Measurements from ENCODE around the gene PHLDA2.

The PHLDA2 gene

DNA sequence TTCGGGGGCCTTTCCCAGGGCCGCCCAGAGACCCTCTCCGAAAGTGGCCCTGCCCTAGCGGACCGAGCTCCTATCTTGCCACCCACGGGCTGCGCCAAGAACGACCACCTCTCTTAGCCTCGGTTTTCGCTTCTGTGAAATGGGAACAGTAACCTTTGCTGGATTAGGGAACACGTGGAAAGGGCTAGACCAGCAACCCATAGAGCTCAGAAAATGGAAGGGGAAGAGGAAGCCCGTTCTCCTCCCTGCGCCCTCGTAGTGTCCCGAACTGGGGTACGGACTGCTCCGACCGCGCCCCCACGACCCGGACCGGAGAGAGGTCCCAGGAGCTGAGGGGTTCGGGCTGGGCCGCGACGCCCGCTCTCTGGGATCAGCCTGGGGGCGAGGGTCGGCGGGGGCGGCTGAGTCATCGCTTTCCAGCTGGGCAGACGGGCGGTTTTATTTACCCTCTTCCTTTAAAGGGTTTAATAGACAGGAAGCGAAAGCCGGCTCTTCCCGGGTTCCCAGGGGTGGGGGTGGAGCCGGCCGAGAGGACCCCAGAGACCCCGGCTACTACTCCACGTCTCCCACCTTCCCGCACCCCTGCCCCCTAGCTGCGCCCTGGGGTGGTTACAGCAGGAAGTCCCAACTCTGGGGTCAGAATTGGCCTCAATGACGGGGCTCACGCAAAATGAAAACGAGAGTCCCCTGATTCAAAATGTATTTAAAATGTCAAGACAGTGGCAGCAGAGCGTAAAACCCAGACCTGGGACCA, 907 bp upstream of the PHLDA2 start:
- DNase-seq = peak; percentile 76 to 84 (median 79)

DNA sequence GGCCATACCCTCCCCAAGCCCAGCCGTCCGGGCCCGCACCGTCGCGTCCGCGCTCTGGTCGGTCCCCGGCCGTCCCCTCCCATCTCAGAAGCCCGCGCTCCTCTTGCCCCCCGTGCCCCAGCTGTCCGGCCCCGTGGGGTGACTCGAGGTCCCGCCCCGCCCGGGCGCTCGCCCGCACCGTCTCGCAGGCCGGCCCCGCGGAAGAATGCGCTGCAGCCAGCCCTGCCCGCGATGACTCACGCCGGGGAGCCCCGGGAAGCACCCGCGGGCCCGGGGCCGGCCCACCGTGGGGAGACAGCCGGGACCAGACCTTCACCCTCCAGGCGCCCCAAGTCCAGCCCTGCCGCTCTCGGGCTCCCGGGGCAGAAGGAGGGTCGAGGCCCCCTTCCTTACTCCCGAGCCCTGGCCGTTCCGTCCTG, 320 bp upstream of the PHLDA2 start:
- peak; percentile 95 to 98 (median 96) for DNase-seq

DNA sequence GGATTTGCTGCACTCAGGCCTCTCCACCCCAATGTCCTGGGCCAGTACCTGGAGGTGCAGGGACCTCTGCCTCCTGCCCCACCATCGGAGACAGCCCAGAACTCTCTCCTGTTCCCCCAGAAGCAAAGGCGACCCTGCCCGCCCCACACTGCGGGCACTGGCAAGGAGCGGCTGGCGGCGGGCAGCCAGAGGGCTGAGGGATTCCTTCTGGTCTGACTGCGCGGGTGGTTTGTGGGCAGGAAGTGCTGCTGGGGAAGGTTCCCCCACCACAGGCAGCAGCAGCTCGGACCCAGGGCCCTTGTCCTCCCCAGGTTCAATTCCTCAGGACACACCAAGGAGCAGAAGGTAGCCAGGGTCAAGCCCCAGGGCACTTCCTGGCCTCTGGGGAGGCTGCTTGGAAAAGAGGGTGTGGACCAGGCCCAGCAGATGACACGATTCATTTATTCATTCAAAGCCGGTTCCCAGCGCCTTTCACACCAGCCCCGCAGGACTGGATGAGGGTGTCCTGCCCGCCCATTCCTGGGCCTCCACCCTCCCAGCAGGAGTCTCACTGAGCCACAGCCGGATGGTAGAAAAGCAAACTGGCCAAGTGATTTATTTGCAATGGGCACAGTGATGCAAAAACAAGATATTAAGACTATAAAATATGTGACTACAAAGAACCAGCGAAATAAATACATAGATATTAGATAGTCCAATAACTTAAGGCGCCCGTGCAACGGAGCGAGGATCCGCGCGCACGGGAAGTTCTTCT, 1.2 kb downstream of the PHLDA2 start:
- DNase-seq = peak; percentile 29 to 42 (median 33)

DNA sequence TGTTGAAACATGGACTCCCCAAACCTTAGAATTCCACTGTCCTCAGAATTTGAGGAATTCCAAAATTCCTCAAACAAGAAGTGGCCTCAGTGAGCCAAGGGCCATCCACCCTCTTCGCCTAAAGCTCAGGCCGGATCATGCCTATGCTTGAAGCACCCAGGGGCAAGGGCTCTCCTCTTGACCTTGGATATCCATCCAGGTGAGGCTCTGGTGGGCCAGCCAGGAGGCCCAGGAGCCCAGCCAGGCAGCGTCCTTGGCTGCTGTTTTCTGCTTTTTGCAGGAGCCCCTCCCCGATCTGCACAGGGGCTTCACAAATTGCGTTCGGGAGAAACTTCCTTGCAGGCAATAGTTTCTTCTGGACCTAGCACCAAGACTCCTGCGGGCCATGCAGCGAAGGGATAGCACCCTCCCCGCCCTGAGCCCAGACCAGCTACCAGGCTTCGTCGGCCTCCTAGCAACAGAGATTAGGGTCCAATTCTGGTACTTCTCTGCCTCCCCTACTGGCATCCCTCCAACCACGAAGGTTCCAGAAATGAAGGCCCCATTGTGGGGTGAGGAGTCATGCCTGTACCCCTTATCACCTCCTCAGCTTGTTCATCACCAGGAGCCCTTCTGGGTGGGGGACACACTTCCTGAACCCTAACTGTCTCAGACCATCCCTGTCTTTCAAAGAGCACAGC, 2.0 kb downstream of the PHLDA2 start:
- no peak for DNase-seq

DNA sequence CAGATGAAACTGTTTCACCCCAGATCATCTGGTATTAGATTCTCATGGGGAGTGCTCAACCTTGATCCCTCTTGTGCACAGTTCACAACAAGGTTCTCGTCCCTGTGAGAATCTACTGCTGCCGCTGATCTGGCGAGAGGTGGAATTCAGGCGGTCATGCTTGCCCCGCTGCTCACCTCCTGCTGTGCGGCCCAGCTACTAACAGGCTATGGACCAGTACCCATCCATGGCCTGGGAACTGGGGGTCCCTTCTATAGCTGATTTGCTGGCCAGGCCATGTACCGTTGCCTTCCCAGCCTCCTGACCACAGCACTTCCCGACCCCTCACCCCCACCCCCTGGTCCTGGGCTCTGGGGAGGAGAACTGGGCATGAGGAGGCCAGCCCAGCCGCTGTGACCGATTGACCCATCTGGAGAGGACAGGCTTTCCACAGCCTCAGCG, 2.6 kb downstream of the PHLDA2 start:
- no peak for DNase-seq

DNA sequence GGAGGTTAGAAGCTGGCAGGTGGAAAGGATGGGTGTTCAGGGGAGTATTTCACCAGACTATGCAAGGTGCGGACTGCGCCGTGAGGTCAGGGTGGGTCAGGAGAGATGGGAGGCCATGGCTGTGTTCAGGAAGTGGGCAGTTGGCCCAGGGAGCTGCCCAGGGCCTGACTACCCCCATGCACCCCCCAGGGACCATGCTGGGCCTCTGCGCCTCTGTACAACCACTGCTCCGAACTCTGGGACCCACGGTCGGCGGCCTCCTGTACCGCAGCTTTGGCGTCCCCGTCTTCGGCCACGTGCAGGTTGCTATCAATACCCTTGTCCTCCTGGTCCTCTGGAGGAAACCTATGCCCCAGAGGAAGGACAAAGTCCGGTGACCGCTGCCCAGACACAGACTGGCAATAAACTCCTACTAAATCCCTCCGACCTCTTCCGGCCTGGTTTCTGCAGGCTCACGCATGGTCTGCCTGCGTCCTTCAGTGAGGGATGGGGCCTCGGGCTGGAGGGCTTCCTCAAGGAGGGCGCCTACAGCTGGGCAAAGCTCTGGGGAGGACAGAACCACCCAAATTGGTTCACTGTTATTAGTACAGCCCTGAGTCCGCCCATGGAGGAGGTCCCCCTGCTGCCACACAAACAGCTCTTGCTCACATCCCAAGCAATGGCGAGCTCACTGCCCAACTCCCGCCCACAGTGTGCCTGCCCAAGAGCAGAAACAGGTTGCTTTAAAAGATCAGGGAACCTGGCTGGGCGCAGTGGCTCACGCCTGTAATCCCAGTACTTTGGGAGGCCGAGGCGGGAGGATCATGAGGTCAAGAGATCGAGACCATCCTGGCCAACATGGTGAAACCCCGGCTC, 4.2 kb downstream of the PHLDA2 start:
- no peak for DNase-seq

DNA sequence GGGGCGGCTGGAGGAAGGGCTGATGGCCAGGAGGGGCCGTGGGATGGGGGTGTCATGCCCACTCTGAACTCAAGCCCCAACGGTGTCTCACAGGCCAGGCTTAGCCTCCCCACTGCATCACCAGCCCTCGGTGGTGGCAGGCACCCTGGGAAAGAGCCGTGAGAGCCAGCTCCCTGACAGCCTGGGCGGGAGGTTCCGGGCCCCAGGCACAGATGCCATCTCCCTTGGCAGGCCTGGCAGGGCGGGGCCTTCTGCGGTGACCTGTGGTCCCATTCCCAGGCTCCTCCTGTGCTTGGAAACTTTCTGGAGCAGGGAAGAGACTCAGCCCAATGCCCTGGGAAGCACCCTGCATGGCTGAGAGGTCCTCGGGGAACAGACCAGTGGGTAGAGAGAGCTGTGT, 4.8 kb downstream of the PHLDA2 start:
- DNase-seq = no peak

DNA sequence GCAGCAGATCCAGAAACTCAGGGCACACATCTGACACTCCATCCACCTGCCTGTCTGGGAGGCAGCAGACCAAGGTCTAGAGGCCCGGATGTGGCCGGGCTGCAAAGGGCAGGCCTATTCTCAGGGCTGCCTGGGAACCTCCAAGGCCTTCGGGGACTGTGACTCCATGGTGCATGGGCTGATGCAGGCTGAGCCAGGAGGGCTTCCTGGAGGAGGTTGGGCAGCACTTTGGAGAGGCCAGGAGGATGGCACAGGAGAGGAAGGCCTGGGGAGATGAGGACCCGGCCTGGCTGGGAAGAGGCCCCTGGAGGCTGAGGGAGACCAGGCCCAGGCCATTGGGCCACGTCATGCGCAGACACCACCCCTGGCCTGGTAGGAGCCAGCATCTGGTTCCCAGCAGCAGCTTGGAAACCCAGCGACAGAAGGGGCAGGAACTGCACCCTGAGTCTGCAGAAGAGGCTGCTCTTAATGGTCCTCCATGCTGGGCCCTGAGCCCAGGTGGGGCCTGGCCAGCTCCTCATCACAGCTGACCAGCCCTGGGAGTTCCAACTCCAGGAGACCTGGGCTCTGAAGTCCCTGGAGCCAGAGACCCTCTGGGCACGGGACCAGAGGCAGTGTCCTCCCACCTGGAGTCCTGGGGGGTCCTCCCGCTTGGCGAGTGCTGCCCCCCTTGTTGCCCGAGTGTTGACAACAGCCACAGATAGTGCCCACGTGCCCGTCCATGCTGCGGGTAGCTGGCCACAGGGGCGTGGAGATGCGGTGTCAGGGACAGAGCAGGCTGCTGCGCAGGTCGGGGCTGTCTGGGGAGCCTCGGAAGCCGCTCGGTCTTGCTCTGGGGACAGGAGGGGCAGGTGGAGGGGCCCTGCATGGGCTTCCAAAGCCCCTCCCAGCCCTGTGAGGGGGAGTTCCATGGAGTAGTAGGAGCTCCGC, 5.5 kb downstream of the PHLDA2 start:
- DNase-seq = no peak

DNA sequence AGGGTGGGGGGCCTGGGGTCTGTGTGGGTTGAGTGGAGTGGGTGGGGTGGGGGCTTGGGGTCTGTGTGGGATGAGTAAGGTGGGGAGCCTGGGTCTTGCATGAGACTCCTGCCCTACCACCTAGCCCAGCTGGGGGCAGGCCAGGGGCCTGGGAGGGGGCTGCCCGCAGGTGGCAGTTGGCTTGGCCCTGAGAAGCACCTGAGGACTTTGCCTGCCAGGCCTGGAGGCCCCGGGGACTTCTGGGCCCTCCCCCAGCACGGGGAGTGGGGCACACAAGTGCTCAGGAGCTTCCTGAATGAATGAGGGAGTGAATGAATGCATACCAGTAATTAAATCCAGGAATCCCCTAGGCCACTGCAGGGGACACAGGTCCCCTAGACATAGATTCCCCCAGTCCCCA, 6.6 kb downstream of the PHLDA2 start:
- DNase-seq = no peak

DNA sequence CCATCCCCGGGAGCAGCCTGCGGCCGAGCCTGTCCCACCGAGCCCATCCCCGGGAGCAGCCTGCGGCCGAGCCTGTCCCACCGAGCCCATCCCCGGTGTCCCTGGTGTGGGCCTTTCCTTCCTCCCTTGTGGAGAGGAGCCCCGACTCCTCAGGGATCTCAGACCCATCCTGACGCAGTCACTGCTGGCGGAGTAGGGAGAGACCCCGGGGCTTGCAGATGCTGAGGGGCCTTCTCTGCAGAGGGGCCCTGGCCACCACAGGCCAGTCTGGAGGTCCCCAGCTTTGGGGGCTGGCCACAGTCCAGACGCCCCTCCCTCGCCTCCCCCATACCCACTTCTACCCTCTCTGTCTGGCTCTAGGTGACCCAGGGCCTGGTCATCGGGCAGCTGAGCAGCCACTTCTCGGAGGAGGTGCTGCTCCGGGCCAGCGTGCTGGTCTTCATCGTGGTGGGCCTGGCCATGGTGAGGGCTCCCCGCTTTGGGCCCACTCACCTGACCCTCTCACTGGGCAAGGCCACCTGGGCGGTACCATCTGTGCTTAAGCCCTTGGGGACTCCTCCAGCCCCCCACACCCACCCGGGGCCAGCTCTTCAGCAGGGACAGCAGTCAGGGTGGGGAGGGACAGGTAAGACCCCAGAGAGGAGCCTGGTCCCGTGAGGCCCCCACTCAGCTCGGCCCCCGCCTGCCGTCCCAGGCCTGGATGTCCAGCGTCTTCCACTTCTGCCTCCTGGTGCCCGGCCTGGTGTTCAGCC, 7.3 kb downstream of the PHLDA2 start:
- DNase-seq = no peak

DNA sequence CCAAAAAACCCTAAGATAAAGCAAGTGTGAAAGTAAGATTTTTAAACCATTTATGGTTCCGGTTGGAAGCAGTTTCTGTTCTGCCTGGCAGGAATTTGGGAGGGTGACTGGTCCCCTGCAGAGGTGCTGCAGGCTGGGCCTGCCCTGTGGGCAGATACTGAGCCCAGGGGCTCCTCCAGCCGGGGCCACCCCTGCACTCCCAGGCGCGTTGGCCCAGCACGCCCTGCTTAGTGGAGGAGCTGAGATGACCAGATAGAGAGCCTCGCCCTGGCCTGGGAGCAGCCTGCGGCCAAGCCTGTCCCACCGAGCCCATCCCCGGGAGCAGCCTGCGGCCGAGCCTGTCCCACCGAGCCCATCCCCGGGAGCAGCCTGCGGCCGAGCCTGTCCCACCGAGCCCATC, 8.0 kb downstream of the PHLDA2 start:
- no peak for DNase-seq

DNA sequence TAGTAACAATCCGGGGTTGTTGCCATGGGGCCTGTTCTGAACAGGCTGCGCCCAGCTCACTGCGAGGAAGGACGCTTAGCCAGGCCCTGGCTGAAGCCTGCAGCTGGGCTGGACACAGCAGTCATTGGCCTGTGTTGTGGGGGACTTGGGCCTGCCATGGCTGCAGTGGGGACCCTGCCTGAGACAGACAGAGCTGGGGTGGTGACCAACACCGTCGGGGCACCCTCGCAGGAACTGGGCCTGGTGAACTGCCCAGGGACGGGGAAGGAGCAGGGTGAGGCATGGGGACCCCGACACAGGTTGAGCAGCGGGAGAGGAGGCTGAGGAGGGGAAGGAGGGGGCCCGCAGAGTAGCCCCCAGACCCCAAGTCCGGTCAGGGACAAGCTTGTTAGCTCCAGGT, 8.9 kb downstream of the PHLDA2 start:
- DNase-seq = no peak

DNA sequence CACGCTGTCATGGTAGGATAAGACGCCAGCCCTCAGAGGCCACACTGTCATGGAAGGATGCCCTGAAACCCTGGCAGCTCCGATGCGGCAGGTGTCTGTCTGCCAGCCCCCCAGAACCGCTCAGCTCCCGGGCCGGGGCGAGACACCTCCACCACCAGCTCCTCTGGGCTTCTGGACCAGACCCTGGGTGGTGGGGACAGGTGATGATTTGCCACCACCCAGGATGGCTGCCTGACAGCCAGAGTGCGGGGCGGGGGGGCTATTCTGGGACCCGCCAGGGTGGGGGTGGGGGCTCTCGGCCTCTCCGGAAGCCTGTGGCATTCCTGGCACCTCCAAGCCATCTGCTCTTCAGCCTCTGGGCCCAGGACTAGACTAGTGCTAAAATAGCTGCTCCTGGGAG, 9.4 kb downstream of the PHLDA2 start:
- DNase-seq = no peak

DNA sequence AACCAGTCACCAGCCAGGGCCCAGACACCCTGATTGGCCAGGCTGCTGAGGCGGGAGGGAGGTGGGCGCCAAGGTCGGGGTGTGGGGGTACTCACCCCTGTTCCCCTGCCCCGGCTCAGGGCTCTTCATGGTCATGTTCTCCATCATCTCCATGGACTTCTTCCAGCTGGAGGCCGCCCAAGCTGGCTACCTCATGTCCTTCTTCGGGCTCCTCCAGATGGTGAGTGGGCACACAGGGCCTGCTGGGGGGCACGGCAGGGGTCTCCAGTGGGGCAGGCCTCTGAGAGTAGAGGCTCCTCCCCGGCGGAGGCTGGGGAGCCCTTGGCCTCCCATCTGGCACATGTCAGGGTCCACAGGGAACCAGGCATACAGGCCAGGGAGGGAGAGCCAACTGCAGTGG, 10.0 kb downstream of the PHLDA2 start:
- DNase-seq = no peak

DNA sequence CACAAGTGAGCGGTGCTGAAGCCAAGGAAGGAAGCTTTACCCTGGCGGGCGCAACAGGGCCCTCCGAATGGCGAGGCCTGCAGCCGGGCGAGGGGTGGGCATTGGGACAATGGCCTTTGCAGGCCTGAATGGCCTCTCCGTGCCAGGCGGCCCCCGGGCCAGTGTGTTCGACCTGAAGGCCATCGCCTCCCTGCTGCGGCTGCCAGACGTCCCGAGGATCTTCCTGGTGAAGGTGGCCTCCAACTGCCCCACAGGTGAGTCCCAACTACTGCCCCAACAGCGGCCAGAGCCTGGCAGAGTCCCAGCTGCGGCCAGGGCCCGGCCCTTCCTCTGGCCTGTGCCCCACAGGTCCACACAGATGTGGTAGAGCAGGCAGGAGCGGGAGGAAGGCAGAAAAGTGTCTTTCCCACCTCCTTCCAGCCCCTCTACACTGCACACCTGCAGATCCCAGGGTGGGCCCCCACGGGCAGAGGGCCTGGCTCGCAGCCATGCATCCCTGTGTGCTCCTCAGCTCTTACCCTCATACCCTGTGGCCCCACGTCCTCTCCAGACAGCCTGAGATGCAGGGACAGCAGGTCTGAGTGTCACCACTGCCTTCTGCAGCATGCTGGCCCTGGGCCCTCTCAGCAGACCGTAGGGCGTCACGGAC, 11.3 kb downstream of the PHLDA2 start:
- DNase-seq = no peak

DNA sequence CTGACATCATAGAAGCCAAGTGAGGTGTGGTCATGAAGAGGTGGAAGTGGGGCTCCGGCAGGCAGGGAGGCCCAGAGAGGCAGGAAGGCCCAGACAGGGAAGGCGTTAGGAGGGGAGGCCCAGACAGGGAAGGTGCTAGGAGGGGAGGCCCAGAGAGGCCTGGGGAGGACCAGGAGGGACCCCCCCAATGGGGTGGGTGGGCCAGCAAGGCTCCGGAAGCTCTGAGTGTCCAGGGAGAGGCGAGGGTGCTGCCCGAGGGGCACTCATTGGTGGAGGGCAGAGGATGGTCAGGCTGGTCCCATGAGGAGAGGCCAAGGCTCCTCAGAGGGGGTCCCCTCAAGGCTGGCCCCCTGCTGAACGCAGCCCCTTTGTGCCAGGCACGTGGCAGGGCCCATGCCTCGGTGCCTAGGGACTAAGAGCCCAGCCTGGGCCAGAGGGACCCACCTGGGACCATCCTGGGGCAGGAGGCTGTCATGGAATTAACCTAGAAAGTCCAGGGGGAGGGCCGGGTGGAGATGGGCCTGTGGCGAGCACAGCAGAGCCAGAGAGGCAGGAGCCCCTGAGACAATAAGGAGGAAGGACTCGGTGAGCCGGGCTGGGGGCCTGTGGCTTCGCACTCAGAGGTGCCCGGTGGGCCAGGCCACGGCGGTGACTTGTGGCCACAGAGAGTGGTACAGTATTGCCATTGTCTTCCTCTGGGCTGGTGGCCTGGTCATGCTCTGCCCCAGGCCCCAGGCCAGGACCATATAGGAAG, 12.2 kb downstream of the PHLDA2 start:
- no peak for DNase-seq

DNA sequence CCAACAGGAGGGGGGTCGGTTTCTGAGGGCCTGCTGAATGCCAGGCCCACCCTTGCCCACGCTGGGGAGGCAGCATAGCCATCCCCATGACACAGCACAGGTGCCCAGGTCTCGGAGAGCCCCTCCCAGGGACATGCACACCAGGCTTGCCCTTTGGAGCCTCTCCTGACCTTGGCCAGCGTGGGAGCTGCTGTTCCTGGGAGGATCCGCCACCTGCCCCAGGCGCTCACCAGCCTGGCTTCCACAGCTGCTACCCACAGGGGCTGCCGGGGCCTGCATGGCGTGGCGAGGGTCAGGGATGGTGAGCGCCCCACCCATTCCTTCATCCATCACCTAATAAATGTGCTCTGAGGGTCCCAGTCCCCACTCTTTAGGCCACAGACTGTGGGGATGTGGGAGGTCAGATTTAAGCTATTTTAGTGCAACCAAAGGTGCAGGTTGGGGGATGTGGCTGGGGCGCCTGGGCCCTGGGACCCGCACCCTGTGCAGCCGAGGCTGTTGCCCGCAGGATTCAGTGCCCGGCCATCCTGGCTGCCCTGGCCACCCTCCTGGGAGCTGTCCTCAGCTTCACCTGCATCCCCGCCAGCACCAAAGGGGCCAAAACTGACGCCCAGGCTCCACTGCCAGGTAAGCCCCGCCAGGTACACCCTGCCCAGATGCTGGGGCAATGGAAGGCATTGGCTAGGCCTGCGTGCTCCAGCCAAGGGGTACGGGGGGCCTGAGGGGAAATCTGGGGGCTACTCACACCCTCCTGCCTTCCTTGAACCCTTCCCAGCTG, 12.9 kb downstream of the PHLDA2 start:
- no peak for DNase-seq

DNA sequence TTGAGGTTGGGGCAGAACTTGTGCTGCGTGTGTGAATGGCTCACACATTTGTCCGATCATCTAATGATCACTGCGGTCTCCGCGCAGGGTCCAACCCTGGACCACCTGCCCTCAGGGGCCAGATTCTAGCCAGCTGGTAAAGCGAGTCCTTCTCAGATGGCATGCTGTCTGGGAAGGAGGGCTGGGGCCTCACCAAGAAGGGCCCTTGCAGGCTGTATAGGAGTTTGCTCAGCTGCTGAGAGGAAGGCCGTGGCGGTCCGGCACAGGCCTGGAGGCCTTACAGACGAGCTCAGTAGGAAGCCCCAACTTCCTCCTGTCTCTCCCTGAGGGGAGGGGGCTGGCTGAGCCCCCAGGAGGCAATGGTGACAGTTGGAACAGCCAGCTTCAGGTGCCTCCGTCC, 13.7 kb downstream of the PHLDA2 start:
- no peak for DNase-seq
